ENCODE measurements around the gene GASK1B.

Gene GASK1B

DNA sequence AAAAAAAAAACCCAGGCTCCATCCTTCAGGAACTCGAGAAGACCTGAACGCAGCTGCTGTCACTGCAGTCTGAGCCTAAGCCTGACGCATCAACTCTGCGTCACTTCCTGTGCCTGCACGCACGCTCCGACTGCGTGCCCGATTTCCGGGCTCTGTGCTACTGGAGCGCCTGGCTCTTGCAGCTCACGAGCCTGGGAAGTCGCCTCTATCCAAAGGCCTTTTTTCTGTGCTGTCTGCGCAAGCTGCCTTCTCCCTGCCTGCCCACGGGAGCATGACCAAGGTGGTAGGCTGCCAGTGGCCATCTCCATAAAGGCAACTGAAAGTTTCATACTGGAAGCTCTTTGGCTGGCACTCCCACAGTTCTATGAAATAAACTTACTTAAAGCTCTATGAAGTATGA, 9.9 kb upstream of the GASK1B start:
- no peak for DNase-seq

DNA sequence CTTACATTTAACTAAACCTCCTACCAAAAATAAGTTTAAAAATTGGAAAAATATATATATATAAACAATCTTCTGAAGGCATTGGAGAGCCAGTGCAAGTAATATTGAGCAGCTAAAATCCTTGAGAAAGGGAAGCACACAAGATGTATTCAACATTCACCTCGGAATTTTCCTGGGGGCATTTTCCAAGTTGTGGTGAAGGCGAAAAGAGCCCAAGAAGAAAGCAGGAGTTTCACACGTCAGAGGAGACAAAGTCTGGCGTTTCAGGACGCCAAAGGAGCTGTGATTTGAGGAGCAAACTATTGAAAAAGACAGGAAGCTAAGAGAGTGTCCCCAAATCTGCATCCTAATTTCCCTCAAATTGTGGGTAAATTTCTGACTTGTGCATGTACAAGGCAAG, 9.1 kb upstream of the GASK1B start:
- DNase-seq: no peak

DNA sequence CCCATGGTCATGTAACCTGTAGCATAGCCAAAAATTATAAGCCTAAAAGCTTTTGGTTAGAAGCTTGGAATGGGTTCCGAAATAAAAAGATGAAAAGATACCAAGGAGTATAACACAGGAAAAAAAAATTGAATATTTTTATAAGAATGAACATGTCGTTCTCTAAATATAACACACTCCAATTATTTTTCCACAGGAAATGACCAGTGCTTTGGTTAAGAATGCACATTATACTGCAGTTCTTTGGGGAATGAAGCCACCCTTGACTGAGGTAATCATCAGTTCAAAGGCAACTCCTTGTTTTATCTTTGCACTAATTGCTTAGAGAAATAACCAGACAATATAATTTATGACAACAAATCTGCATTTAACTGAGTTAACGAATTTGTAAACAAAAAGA, 6.6 kb upstream of the GASK1B start:
- DNase-seq: no peak

- no peak for DNase-seq
Measured at GRCh38 chr4:158176776-158177175, 4.0 kb upstream of the GASK1B start.

- no peak for DNase-seq
Measured at GRCh38 chr4:158176108-158176507, 3.3 kb upstream of the GASK1B start.

DNA sequence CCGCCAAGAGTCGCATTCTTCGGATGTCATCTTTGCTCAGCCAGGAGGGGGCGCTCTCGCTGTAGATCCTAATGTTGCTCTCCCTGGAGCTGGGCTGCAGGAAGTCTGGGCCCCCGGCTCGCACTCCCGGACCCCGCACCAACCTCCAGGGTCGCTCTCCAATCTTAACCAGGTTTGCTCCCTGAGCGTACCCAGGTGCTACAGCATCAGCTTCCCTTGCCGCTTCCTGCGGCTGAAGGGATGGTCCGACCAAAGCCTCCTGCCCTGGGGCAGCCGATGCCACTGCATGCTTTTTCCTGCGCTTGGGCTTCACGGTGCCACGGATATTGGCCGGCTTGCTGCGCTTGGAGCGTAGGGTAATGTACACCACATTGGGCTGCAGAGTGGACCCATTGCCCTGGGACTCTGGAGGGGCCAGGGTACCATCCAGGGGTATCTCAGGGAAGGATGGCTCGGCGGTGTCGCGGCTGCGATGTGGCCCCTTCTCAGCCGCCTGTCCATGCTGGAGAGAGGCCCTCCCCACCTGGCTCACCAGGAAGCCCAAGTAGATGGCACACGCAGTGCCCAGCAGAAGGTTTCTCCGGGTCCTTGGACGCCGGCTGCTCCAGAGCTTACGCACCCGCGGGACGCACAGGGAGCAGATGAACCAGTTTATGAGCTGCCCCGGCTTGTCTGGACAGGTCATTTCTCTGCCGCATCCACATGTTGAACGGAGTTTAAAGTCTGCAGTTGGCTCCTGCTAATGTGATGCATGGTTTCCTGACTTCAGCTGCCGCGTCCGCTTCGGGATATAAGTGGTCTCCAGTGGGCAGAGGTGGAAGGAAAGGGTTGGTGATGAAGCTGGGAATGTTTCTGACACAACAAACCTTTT, 1.9 kb downstream of the GASK1B start:
- peak; percentile 19 to 52 for DNase-seq

DNA sequence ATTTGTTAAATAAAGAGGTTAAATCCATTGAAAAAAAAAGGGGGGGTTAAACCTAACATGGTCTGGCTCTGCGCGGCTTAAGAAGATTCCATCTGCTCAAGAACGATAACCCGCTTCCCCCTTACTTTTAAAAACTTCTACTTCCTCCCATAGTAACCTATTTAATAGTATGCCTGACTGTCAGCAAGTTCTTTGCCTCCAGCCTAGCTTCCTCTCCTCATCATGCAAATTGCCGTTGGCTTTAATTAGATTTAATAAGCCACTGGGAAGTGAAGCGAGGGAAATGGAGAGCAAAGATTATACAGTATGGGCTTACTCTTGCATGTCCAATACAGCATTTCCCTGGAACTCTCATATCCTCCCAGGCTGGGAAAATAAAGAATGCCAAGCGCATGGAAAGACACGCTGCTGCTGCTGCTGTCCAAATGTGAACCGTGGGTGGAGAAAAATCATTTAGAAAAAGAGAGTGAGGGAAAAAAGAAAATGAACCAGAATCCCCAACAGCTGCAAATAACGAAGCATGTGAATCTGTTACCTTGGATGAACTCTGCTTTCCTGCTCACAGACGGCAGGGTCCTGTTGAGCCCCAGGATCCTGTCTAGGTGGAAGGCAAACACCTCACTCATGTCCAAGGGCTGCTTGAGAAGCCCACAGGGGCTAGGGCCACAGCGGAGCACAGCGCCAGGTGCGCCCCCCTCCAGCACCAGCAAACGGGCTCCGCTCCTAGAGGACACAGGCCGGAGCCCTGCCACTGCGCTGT, 2.7 kb downstream of the GASK1B start:
- no peak for DNase-seq

- DNase-seq: no peak
Measured at GRCh38 chr4:158169506-158169905, 3.3 kb downstream of the GASK1B start.

GRCh38 chr4:158168606-158169005, 4.2 kb downstream of the GASK1B start:
- no peak for DNase-seq

- no peak for DNase-seq
Measured at GRCh38 chr4:158166701-158167100, 6.1 kb downstream of the GASK1B start.

DNA sequence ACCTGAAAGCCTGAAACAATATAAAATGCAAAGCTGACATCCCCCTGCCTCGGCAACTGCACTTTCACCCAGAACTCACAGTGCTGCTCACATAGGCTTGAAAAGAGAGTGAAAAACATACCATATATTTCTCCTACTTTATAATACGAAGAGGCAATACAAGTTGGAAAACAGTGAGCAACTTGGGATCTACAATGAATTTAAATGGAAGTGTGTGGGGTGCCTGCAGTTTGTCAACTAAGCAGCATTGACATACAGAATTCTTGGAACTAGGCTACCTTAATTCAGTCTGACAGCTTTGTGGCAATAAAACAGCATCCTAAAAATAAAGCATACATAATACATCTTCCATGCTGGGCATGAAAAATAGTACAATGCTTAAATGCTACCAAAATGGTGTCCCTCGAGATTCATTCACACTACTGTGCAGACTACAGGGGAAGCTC, 8.0 kb downstream of the GASK1B start:
- no peak for DNase-seq

GRCh38 chr4:158163941-158164767, 8.7 kb downstream of the GASK1B start:
- no peak for DNase-seq

DNA sequence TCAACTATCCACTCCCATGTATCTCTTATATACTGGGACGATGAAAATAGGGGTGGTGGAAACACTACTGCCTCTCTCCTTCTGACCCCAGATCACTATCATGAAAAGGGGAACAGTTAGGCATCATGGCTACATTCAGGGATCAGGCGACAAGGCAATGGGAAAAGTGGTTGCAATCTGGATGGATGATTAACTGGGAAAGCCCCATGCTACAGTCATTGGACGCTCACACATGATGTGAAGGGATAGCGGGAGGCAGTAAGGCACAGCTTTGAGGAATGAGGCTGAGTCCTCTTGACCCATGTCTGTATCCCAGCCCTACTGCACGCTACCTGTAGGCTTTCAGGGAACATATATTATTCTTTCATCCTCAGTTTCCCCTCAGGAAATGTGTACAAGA, 10.2 kb downstream of the GASK1B start:
- DNase-seq: no peak

GRCh38 chr4:158161551-158162354, 11.1 kb downstream of the GASK1B start:
- no peak for DNase-seq

DNA sequence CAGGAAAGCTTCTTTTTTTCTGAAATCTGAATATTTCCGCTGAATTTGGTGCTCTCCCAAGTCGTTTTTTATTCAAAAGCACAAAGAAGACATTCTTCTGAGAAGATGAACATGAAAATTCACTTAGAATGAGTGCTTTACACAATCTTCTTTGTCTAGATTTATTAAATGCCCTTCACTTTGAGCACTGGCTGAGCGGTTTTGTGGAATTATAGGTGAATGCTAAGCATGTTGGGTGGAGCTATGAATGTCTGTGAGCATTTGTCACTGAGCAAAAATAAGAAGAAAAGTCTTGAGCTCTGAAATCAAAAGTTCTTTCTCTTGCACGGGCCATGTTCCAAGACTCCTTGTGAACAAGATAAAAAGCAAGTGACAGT, 13.1 kb downstream of the GASK1B start:
- DNase-seq: no peak

DNA sequence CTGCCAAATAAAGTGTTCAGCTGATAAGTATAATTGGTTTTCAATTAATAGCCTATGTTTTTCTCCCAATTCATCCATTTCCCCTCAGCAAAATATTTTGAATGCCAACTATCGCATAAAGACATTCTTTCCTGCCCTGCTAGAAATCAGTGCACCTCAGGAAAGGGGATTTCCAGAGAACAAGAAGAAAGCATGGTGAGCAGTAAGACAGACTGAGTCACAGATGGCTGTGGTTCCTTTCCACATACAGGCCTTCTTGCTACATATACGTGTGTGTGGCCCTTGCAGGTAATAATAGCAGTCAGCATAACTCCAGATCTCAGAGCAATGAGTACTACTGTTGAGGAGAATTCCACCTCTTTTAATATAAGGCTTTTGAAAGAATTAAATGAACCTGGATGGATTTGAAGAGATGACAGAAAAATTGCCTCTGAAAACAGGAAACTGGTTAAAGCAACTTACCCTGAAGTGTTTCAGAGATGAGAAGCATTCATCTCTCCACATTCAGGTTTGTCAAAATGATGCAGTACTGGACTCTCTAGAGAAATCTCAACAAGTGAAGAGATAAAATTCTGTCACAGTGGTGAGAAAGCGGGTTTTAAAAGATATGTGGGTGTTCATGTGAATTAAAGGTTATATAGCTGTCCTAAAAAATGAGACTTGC, 13.6 kb downstream of the GASK1B start:
- no peak for DNase-seq

DNA sequence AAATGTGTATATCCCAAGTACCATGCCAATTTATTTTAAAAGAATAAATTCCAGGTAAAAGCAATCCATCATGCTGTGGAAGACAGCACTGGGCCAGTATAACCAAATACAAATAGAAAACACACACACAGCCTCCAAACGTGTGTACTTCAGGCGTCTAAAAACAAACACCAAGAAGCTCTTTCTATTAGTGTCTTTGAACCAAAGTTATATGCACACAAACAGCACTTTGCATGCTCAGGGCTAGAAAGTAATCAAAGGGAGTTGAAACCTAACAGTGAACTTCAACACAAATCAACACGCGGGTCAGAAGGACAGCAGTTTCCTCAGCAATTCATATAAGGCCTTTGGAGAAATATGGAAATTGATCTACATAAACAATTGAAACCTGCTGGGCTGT, 15.4 kb downstream of the GASK1B start:
- no peak for DNase-seq

- no peak for DNase-seq
Measured at GRCh38 chr4:158155656-158156356, 17.0 kb downstream of the GASK1B start.

- no peak for DNase-seq
Measured at GRCh38 chr4:158147151-158147550, 25.7 kb downstream of the GASK1B start.

GRCh38 chr4:158146736-158147135, 26.1 kb downstream of the GASK1B start:
- DNase-seq: no peak

DNA sequence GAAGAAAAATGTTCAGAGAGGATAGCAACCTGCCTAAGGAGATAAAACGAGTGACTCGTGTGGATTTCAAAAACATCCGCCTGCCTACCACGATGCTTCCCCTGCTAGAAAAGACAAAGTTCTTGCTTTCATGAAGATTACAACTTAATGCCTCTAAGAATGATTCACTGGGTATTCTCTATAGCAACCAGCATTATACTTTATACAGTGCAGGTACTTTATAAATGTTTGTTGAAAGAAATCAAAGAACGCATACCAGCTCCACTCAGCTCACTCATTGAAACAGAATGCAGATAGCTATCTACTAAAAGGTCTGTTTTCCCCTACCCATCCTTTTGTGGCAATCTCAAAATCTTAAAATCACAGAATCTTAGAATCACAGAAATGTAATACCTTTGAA, 33.7 kb downstream of the GASK1B start:
- DNase-seq: no peak

All from stimulated activated CD4-positive, alpha-beta T cell treated with anti-CD3 and anti-CD28 coated beads, Interleukin-2, amount 100 ng/mL, for 24 hours (primary cell).